Spleen (tissue), 7 donors: ENCODE data around the gene VAV2.

ENCODE experiments used
- CTCF ChIP-seq, 11 experiments: fragments of 200-600 bp in 7 of 11; fragments of 450-650 bp in 4 of 11; sonication (generic) in 4 of 11; IDR thresholded peaks in 8 of 11; conservative IDR thresholded peaks in 3 of 11; 1 replicate in 7 of 11; 2 replicates in 4 of 11; pipeline versions ENCODE4 v1.4.0 to v1.8.0; 2016 to 2021; ENCODE audit warnings: antibody characterized with exemption in 11 of 11, inconsistent platforms in 4 of 11, mild to moderate bottlenecking in 1 of 11
- POLR2A ChIP-seq, 3 donors: fragments of 450-650 bp; IDR thresholded peaks; one replicate each; pipeline ENCODE4 v1.5.1; 2017; ENCODE audit warnings: antibody characterized with exemption in 3 of 3, mild to moderate bottlenecking in 1 of 3
- POLR2AphosphoS5 ChIP-seq, 3 donors: sonication (generic); formaldehyde crosslinking; IDR thresholded peaks; one replicate each; pipeline ENCODE4 v1.5.1; 2017; ENCODE audit warnings: antibody characterized with exemption in 3 of 3
- donor health status: DM: no; HTN: no; CAD: no; lungs with moderate emphysema.
- donor health status: DM: no; HTN: no; CAD: no.
- donor health status: DM: no; HTN: no; CAD: no.

GRCh38 chr9:134033516-134034214, 41.5 kb upstream of the VAV2 start:
- TF ChIP-seq CTCF (IDR thresholded peaks at IDR 0.05 in 8 of 11, conservative IDR thresholded peaks at IDR 0.05 in 3 of 11) (no peak), POLR2A (IDR thresholded peaks at IDR 0.05) (no peak), POLR2AphosphoS5 (IDR thresholded peaks at IDR 0.05) (no peak)
